Measurements from ENCODE around the gene SESN1.
"Not testable (repeated sequence)": the region's sequence is repeated elsewhere in the genome, so short reads cannot be mapped to it uniquely, and the experiment has no call there.

SESN1 gene
- long read RNA-seq, transcript SESN1-202 (10 exons, 2,676 nt), result major isoform, 13 of 16 reads
- long read RNA-seq, partial matches to known transcripts, result 1 of 16 reads
- long read RNA-seq, other reads (novel, unspliced or antisense), result 2 of 16 reads

- no peaks in the 10 kb centered on the region for H3K27me3 ChIP-seq (ENCODE audit: insufficient read depth, poor library complexity, severe bottlenecking)
- H3K4me3 ChIP-seq (replicated peaks; ENCODE audit: insufficient read depth, low read length), result peak within 1 kb of the TSS; percentile 97
- peak within 1 kb of the TSS; percentile 86 for H3K27ac ChIP-seq (replicated peaks)
- DNase-seq (ENCODE audit: low read depth in 1 of 2, low spot score in 1 of 2), result peak; percentile 51 to 88
- TF ChIP-seq CTCF (IDR thresholded peaks at IDR 0.05; ENCODE audit: insufficient read depth, low read length), result no peak
- TF ChIP-seq SPI1 (IDR thresholded peaks at IDR 0.05; ENCODE audit: borderline replicate concordance, low read depth), result no peak
- TF ChIP-seq GABPA (IDR thresholded peaks at IDR 0.05; ENCODE audit: low read depth), result no peak
- TF ChIP-seq POLR2AphosphoS5 (IDR thresholded peaks at IDR 0.05; ENCODE audit: low read depth), result no peak
Measured at GRCh38 chr6:109094416-109095035, at the start of gene SESN1. Gene SESN1, minus strand, starts transcription at chr6:109094846. Its CDS starts 773 bp downstream, at chr6:109094073.

GRCh38 chr6:109143191-109143590 is 48.5 kb upstream of the SESN1 start:
- no peak for TF ChIP-seq SPI1 (IDR thresholded peaks at IDR 0.05; ENCODE audit: borderline replicate concordance, low read depth)
- no peak for DNase-seq (ENCODE audit: low read depth in 1 of 2, low spot score in 1 of 2)
- Histone ChIP-seq H3K27me3 (ENCODE audit: insufficient read depth, poor library complexity, severe bottlenecking) (no peaks in the 10 kb centered on the region), H3K4me3 (replicated peaks; ENCODE audit: insufficient read depth, low read length) (no peak overlapping the region), H3K27ac (replicated peaks) (no peak overlapping the region)

GRCh38 chr6:109142067-109142466 is 47.4 kb upstream of the SESN1 start:
- DNase-seq (ENCODE audit: low read depth in 1 of 2, low spot score in 1 of 2); H3K4me3 ChIP-seq (replicated peaks; ENCODE audit: insufficient read depth, low read length); H3K27me3 ChIP-seq (ENCODE audit: insufficient read depth, poor library complexity, severe bottlenecking): not testable (repeated sequence)

GRCh38 chr6:109139109-109139508 is 44.5 kb upstream of the SESN1 start:
- no peak overlapping the region for H3K4me3 ChIP-seq (replicated peaks; ENCODE audit: insufficient read depth, low read length)
- DNase-seq (ENCODE audit: low read depth in 1 of 2, low spot score in 1 of 2), result no peak
- TF ChIP-seq POLR2AphosphoS5 (IDR thresholded peaks at IDR 0.05; ENCODE audit: low read depth) (no peak), REST (IDR thresholded peaks at IDR 0.05; ENCODE audit: insufficient replicate concordance, low read depth) (no peak), SPI1 (IDR thresholded peaks at IDR 0.05; ENCODE audit: borderline replicate concordance, low read depth) (no peak), CTCF (IDR thresholded peaks at IDR 0.05; ENCODE audit: insufficient read depth, low read length) (no peak), GABPA (IDR thresholded peaks at IDR 0.05; ENCODE audit: low read depth) (no peak)
- no peak overlapping the region for H3K27ac ChIP-seq (replicated peaks)
- H3K27me3 ChIP-seq (ENCODE audit: insufficient read depth, poor library complexity, severe bottlenecking), result no peaks in the 10 kb centered on the region

More at GRCh38 chr6:109142067-109142466, 47.4 kb upstream of the SESN1 start:
- H3K27ac ChIP-seq (replicated peaks), result not testable (repeated sequence)

- not testable (repeated sequence) for H3K27me3 ChIP-seq (ENCODE audit: insufficient read depth, poor library complexity, severe bottlenecking); H3K4me3 ChIP-seq (replicated peaks; ENCODE audit: insufficient read depth, low read length); DNase-seq (ENCODE audit: low read depth in 1 of 2, low spot score in 1 of 2); H3K27ac ChIP-seq (replicated peaks)
Measured at GRCh38 chr6:109136530-109136929, 41.9 kb upstream of the SESN1 start.

- not testable (repeated sequence) for H3K27ac ChIP-seq (replicated peaks); H3K27me3 ChIP-seq (ENCODE audit: insufficient read depth, poor library complexity, severe bottlenecking); DNase-seq (ENCODE audit: low read depth in 1 of 2, low spot score in 1 of 2); H3K4me3 ChIP-seq (replicated peaks; ENCODE audit: insufficient read depth, low read length)
Measured at GRCh38 chr6:109136039-109136438, 41.4 kb upstream of the SESN1 start.

GRCh38 chr6:109135600-109135999 is 41.0 kb upstream of the SESN1 start:
- DNase-seq (ENCODE audit: low read depth in 1 of 2, low spot score in 1 of 2); H3K4me3 ChIP-seq (replicated peaks; ENCODE audit: insufficient read depth, low read length); H3K27ac ChIP-seq (replicated peaks); H3K27me3 ChIP-seq (ENCODE audit: insufficient read depth, poor library complexity, severe bottlenecking): not testable (repeated sequence)

All from HL-60 (cell line).